HG03066 (cell line): ENCODE data around the gene WNT1.

ENCODE experiments used
- ATAC-seq: cut with Tn5 transposase; IDR thresholded peaks from one replicate; pipeline ENCODE4 v1.9.1; 2021; ENCODE audit warnings: low read depth; ENCODE audit not compliant: unreplicated experiment

Gene WNT1

DNA sequence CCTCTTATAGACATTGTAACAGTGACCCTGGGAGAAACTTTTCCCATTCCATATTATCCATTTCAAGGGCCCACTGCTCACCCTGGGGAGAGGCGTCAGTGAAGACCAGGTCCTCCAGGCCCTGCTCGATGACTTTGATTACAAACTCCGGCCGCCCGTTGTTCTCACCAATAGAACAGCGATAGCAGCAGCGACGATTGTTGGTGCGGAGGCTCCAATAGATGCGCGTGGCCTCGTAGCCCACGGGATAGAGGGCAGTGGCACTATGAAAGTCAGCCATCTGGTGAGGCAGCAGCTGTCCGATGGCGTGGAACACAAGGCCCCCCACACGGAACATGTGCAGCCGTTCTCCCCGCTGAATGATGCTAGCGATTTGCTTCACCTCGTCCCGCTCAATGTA, 48.0 kb downstream of the WNT1 start:
- ATAC-seq: no peak

DNA sequence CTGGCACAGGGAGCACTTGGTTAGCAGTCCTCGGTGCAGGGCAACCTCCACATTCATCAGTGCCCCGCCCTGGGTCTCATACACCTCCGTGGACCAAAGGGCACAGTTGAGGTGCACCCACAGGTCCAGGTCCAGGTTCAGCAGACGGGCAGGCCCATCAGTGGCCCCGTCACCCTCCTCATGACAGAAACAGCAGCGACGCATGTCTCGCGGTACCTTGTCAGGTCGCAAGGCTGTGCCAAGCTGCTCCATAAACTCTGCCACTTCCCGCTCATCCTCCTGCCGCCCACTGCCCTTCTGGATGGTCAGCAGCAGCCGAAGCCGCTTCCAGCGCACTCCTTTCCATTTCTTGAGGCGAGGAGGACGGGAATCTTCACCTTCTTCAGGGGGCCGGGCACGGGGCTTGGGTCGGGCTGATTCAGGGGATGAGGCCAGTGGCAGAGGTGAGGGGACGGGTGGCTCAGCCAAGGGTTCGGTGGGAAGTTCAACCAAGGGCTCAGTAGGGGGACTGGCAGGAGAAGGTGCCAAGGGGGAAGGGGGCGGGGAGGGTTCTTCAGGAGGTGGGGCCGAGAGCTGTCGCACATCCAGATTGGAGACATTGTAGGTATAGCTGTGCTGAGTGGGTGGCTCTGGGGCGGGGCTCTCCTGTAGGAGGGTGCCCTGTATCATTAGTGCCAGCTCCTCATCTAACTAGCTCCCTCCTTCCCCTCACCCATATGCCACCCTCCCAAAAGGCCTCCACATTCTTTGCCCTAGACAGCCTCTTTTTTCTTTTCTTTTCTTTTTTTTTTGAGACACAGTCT, 48.8 kb downstream of the WNT1 start:
- no peak for ATAC-seq

DNA sequence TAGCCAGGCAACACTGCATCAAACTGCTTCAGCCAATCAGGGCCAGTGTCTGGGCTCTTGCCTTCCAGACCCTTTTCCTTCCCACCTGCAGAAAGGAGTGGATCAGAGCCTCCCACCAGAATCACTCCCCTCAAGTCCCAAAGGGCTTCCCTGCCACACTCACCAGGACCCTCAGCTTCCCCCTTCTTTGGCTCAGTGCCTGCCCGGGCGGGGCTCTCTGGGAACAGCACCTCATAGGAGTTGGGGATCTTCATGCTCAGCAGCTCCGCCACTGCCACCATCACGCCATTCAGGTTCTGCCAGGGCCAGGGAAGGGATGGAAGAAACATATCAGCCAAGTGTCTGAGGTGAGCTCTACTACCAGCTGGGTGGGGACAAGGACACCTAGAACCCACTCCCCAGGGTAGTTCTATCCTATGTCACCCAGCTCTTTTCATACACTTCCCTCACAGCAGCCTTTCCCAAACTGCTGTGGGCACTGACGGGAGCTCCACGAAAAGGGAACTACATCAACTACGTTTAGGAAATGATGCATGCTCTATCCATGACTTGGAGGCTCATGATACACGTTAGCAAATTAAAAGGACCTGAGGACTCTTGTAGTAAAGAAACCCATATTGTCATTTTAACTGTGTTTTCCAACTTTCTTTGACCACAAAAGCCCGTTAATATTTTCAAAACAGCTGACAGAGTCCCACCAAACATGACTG, 49.9 kb downstream of the WNT1 start:
- no peak for ATAC-seq

DNA sequence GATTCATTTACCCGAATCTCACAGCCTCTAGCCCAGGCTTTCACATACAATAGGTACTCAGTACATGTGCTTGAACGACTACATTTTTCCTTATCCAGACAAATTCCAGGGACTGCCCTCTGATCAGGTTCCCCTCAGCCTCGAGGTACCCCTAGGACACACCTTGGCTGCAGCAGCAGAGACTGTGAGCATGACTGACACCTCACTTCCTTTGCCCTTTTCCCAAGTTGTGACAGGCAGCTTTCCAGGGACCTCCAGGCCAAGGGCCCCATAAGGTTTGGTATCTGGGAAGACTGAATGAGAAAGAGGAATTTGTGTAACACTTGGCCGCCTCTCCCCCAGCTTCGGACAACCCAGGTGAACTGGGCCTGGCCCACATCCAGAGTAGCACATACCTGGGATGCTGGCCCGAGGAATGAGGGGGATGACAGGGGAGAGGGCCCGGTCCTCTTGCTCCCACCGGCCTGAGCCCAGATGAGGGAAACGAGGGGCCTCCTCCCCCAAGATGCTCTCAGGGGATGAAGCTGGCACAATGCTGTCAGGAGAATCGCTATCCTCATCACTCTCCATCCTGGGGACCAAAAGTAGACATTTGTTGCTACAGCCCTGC, 50.6 kb downstream of the WNT1 start:
- no peak for ATAC-seq

DNA sequence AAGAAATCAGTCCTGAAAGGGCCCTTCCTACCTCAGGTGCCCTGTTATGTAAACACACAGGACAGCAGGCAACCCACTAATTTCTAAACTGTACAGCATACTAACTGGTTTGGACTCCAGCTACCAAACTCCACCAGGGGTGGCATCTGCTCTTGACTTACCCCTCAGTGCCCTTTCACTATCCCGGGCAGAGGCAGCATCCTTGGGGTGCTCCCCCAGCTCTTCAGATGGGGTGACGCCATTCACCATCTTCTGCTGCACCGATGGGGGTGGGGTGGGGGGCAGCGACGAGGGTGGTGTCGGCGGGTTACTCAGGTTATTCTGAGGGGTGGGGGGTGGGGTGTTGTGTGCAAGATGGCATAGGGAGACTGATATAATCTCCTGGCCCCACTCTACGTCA, 52.0 kb downstream of the WNT1 start:
- no peak for ATAC-seq

DNA sequence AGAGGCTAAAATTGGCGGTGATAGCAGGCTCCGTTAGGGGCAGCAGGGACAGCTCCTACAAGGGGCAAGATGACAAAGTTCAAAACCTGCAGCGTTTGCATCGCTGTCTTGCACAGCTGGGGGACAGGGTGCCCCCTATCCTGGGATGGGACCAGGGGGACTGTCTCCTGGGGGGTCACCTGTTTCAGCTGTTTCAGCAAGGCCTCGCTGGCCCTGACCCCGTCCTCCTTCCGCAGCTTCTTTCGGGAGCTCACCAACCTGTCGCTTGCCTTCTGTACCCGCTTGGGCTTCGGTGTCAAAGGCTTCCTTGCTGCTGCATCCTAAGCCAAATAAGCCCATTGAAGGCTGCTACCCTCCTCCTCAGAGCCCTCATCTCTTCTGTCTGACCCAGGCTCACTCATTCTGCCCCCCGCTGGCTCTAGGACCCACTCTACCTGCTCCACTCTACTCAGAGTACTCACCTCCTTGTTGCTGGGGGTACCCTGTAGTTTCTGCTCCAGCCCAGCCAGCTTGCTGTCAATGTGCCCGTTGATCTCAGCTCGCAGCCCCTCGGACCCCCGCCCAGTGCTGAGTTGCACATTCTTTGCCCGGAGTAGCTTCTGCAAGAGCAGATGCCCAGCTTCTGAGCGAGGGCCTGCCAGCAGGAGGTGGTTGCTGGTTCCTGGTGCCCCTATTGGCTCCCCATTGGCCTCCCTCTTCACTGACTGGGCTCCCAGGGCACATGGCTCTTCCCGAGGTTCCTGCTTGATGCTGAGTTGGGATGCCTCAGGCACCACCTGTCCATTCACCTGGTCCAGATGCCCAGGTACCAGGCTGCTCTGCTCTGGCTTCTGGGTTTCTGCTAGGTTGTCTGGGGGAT, 52.8 kb downstream of the WNT1 start:
- no peak for ATAC-seq

DNA sequence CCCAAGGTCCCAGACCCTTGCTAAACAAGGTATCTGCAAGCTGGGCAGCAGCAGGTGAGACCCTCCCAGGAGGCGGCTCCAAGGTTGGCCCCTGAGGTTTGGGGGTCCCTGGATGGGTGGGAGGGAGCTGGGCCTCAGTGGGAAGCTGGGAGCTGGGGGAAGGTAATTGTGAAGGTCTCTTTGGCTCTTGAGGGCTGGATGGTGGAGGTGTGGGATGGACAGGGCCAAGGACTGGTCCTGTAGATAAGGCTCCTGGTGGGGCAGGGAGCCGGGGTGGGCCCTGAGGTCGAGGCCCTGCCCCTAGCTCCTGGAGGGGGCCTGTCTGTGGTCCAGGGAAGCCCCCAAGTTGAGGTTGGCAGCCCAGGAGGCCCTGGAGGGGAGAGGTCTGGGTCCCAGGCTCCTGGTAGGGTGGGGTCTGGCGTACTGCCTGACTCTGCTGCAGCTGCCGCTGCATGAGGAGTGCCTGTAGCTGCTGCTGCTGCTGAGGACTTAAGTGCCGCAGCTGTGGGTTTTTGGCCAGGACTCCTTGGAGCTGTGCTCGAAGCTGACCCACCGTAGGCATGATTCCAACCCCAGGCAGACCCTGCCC, 53.5 kb downstream of the WNT1 start:
- ATAC-seq: no peak
